GM06990 (cell line): Measurements from ENCODE around the gene GPC6.

Source experiments
- DNase-seq: peaks from one replicate; pipeline ENCODE4 v3.0.0-alpha.2; 2011; ENCODE audit not compliant: insufficient read length; ENCODE audit errors: extremely low read depth
- H3K27me3 ChIP-seq: replicated peaks from 2 replicates; pipeline ENCODE4 v1.6.0; 2011; ENCODE audit warnings: low read length; ENCODE audit not compliant: control insufficient read depth, insufficient read depth
- H3K36me3 ChIP-seq: 2 replicates; pipeline ENCODE4 v1.5.1; 2011; ENCODE audit warnings: low read length; ENCODE audit not compliant: control insufficient read depth, insufficient read depth
- H3K4me3 ChIP-seq: replicated peaks from 2 replicates; pipeline ENCODE4 v1.5.1; 2011; ENCODE audit warnings: low read depth, mild to moderate bottlenecking, control low read depth, low read length
- CTCF ChIP-seq: IDR thresholded peaks from 2 replicates; pipeline ENCODE4 v1.5.1; 2011; ENCODE audit warnings: low read length, control low read depth, mild to moderate bottlenecking, inconsistent platforms; ENCODE audit not compliant: insufficient read depth, poor library complexity, severe bottlenecking

The GPC6 gene

GRCh38 chr13:94168783-94169453 is 942.3 kb downstream of the GPC6 start:
- Histone ChIP-seq H3K27me3 (no peaks in the 10 kb centered on the region), H3K36me3 (no peaks in the 10 kb centered on the region), H3K4me3 (no peak overlapping the region)
- no peak for TF ChIP-seq CTCF
- DNase-seq, result no peak

GRCh38 chr13:94169454-94170144 is 943.0 kb downstream of the GPC6 start:
- no peak for DNase-seq
- Histone ChIP-seq H3K27me3 (no peaks in the 10 kb centered on the region), H3K36me3 (no peaks in the 10 kb centered on the region), H3K4me3 (no peak overlapping the region)
- no peak for TF ChIP-seq CTCF

- Histone ChIP-seq H3K4me3 (no peak overlapping the region), H3K36me3 (no peaks in the 10 kb centered on the region)
- DNase-seq, result no peak
Measured at GRCh38 chr13:94170145-94170571, 943.6 kb downstream of the GPC6 start.

GRCh38 chr13:94172416-94172815 is 945.8 kb downstream of the GPC6 start:
- TF ChIP-seq CTCF, result no peak
- Histone ChIP-seq H3K36me3 (no peaks in the 10 kb centered on the region), H3K27me3 (no peaks in the 10 kb centered on the region), H3K4me3 (no peak overlapping the region)
- DNase-seq, result no peak

More at GRCh38 chr13:94170145-94170571, 943.6 kb downstream of the GPC6 start:
- no peaks in the 10 kb centered on the region for H3K27me3 ChIP-seq
- no peak for TF ChIP-seq CTCF

- no peak for DNase-seq
- Histone ChIP-seq H3K27me3 (no peaks in the 10 kb centered on the region), H3K36me3 (no peaks in the 10 kb centered on the region), H3K4me3 (no peak overlapping the region)
- TF ChIP-seq CTCF, result no peak
Measured at GRCh38 chr13:94173312-94173854, 946.8 kb downstream of the GPC6 start.
